ENCODE measurements around the gene NUBP2.

NUBP2 gene

GRCh38 chr16:1741553-1742165 is 41.1 kb upstream of the NUBP2 start:
- TF ChIP-seq SIN3A (IDR thresholded peaks at IDR 0.05; ENCODE audit: borderline replicate concordance, insufficient read depth, low read length) (no peak), FOXP2 (optimal IDR thresholded peaks at IDR 0.05; ENCODE audit: borderline replicate concordance, extremely low read depth, extremely low read length, insufficient read depth) (no peak), REST (IDR thresholded peaks at IDR 0.05; ENCODE audit: insufficient read depth in 1 of 2, low read depth in 2 of 2, low read length in 2 of 2) (no peak), POLR2AphosphoS5 (IDR thresholded peaks at IDR 0.05; ENCODE audit: low read depth, low read length) (no peak), TAF1 (IDR thresholded peaks at IDR 0.05; ENCODE audit: borderline replicate concordance, insufficient read depth, low read length) (no peak)

DNA sequence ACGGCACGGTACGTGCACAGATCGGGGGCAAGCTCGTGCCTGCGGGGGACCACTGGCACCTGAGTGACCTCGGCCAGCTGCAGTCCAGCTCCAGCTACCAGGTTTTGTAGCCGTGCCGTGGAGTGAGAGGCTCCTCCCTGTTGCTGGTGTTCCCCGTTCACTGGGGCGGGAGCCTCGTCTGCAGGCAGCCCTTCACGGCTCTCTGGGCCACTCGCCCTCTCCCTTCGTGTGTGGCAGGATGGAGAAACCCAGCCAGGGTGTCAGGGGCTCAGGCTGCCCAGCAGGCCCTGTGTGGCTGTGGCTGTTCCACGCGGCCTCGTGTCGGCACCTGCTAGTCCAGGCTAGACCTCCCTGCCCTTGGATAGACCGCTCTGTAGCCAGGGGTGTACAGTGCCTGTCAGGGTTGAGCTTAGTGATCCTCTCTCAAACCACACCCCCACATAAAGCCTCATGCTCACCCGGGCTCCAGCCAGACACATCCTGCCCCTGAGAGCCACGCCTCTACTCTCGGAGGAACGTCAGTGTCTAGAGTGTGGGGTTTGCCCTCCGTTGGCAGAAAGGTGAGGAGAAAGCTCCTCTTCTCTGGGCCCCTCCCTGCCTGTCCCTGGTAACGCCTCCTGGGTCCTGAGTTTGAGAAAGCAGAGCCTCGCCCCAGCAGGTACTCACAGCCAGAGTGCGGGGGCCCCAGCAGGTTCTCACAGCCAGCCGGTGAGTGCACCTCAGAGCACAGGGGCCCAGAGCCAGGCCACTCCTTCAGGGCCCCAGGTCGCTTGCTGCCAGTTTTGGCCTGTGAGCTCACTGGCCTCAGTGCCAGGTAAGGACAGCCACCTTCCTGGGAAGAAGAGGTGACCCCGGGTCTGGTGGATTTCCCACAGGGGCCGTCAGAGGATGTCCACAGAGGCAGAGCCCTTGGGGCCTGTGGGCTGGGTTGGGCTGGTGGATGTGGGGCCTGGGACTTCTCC is 39.1 kb upstream of the NUBP2 start:
- no peak for TF ChIP-seq SIN3A (IDR thresholded peaks at IDR 0.05; ENCODE audit: borderline replicate concordance, insufficient read depth, low read length)
- TF ChIP-seq REST (IDR thresholded peaks at IDR 0.05; ENCODE audit: insufficient read depth in 1 of 2, low read depth in 2 of 2, low read length in 2 of 2), result no peak
- TF ChIP-seq TAF1 (IDR thresholded peaks at IDR 0.05; ENCODE audit: borderline replicate concordance, insufficient read depth, low read length), result no peak
- TF ChIP-seq POLR2AphosphoS5 (IDR thresholded peaks at IDR 0.05; ENCODE audit: low read depth, low read length), result no peak
- TF ChIP-seq FOXP2 (optimal IDR thresholded peaks at IDR 0.05; ENCODE audit: borderline replicate concordance, extremely low read depth, extremely low read length, insufficient read depth), result no peak

DNA sequence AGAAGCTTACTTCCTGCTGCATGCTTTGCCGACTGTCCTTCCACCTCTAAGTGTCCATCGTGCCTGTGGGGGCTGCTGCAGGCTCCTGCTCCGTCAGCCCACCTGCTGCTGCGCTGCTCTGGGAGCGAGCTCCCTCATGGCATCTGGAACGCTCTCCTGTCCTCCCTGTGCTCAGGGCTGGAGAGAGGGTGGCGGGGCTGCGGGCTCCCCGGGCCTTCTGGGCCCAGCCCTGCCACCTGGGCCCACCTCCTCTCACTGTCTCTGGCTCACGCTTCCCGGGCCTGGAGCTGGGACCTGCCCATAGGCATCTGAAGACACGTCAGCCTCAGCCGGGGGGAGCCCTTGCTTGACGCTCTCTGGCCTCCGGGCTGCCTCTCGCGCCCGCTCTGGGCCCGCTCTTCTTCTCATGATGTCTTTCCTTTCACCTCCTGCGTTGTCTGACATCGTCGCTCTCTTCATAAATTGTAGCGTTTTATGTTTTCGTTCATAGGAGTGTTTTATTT is 38.4 kb upstream of the NUBP2 start:
- TF ChIP-seq POLR2AphosphoS5 (IDR thresholded peaks at IDR 0.05; ENCODE audit: low read depth, low read length), result no peak
- TF ChIP-seq REST (IDR thresholded peaks at IDR 0.05; ENCODE audit: insufficient read depth in 1 of 2, low read depth in 2 of 2, low read length in 2 of 2), result no peak
- TF ChIP-seq SIN3A (IDR thresholded peaks at IDR 0.05; ENCODE audit: borderline replicate concordance, insufficient read depth, low read length), result no peak
- no peak for TF ChIP-seq TAF1 (IDR thresholded peaks at IDR 0.05; ENCODE audit: borderline replicate concordance, insufficient read depth, low read length)
- no peak for TF ChIP-seq FOXP2 (optimal IDR thresholded peaks at IDR 0.05; ENCODE audit: borderline replicate concordance, extremely low read depth, extremely low read length, insufficient read depth)

DNA sequence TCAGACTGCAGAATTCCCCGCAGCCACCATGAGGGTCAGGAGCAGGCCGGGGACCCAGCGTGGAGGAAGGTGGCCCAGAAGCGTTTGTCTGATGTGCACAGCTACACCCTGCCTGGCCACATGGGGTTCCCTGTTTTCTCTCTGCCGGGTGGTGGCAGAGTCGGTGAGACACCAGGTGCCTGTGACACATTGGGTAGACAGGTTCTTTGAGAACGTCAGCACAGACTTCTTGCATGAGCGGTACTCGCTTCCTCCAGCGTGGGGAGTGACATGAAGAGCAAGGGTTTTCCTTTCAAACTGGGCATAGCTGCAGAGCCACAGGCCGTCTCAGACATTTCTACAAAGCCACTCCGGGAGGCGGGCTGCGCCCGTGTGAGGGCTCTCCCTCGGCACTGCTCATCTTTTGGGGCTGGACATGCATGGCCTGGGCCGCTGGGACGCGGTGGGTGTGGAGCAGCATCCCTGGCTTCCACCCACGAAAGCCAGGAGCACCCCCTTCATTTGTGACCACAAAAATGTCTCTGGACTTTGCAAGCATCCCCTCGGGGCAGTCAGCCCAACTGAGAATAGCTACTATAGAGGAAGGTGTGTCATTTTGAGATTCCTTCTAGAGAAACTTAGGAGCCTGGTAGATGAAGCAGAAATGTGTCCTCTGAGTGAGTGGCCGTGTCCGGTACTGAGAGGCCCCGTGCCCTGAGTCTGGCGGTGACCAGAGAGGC is 37.4 kb upstream of the NUBP2 start:
- TF ChIP-seq SIN3A (IDR thresholded peaks at IDR 0.05; ENCODE audit: borderline replicate concordance, insufficient read depth, low read length) (no peak), POLR2AphosphoS5 (IDR thresholded peaks at IDR 0.05; ENCODE audit: low read depth, low read length) (no peak), REST (IDR thresholded peaks at IDR 0.05; ENCODE audit: insufficient read depth in 1 of 2, low read depth in 2 of 2, low read length in 2 of 2) (no peak), FOXP2 (optimal IDR thresholded peaks at IDR 0.05; ENCODE audit: borderline replicate concordance, extremely low read depth, extremely low read length, insufficient read depth) (no peak), TAF1 (IDR thresholded peaks at IDR 0.05; ENCODE audit: borderline replicate concordance, insufficient read depth, low read length) (no peak)

Measured in PFSK-1 (cell line).